Posterior cingulate gyrus (tissue), 11 donors: ENCODE results near the gene CGB2.
"Not testable (repeated sequence)": the region's sequence is repeated elsewhere in the genome, so short reads cannot be mapped to it uniquely, and the experiment has no call there.

Experiments
- DNase-seq, 10 donors: peaks; one replicate each; pipeline versions ENCODE4 v3.0.0 to v3.0.0-alpha.2; 2020 to 2021; ENCODE audit warnings: mixed read lengths in 3 of 10
- intact Hi-C: fragments of 100-400 bp; cut with DNase I; formaldehyde crosslinking; loops from one replicate; pipeline ENCODE4 v1.15.1; 2023

The CGB2 gene

DNA sequence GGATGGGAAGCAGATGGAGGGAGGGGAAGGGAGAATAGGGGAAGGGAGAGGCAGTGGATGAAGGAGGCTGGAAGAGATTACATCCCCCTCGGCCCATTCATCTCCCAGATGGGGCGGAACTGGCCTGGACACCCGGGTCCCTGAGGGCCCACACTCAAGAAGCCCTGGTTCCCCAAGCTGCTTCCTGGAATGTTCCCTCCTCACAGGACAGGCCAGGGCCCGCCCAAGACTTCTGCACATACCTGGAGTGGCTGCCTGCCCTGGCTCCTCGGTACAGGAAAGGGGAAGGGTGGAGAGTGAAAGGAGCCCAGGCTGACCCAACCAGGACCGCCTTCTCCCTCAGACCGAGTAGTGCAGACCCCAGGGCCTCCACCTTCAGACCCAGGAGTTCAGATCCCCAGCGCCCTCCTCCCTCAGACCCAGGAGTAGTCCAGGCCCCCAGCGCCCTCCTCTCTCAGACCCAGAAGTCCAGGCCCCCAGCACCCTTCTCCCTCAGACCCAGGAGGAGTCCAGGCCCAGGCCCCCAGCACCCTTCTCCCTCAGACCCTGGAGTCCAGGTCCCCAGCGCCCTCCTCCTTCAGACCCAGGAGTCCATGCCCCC lies 32.4 kb downstream of the CGB2 start:
- intact Hi-C loops, result no loop called here

DNA sequence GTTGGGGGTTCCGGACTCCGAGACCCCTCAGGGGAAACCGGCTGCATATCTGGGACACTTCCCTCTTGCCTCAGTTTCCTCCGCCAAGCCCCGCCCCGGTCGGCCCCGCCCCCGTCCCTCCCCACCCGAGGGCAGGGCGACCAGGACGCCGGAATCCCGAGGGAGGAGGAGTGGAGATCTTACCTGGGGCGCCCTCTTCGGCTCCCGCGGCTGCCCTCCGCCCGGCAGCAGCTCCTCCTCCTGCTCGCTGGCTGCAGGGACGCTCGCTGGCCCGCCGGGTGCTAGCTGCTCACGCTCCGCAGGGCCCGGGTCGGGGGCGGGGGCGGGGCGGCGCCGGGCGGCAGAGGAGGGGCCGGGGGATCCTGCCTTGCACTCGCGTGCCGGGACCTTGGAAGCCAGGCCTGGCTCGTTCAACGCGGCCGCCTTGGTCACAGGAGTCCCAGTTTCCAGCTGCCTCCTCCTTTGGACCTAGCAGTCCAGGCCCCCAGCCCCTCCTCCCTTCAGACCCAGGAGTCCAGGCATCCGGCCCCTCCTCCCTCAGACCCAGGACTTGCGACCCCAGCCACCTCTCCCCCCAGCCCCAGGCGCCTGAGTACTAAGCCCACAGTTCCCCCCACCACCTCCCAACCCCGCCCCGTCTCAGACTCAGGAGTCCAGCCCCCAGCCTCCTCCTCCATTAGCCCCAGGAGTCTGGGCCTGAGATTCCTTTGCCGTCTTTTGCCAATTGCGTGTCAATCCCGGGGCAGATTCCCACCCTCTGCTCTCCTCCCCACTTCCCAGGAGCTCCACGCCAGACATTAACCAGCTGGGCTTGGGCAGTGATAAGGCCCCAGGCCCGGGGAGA lies 33.3 kb downstream of the CGB2 start, which contains the start of gene NTF4:
NTF4 (minus strand) TSS at position 51 of the 844 bp plus-strand sequence. CDS start 2,821 bp downstream, outside the sequence.
- intact Hi-C loops, result no loop called here
- peak in 1 of 10 donors; percentile 59 for DNase-seq

More for the DNA sequence above, 32.4 kb downstream of the CGB2 start:
- peak in 1 of 10 donors; percentile 72 for DNase-seq

DNA sequence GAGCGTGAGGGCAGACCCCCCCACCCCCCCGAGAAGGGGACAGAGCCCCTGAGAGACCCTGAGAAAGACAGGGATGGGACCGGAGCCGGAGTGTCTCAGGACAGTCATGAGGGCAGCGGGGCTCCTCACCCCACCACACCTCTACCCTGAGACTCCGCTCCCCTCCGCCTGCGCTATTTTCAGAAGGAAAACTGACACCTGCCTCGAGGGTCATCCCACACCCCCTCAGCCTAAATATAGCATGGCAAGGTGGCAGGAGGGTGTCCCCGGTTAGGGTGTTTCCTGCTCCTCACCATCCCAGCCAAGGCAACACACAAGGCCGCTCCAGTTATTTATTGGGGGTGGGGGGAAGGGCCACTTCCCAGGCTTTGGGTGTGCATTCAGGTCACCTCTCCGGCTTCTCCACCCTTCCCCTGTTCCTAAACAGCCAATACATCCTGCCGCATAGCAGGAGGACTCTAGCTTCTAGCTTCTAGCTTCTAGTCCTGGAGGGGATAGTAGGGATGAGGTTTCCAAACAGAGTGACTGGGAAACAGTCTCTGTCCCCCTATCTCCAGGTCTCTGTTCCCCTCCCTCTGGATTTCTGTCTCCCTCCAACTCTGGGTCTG lies 34.3 kb downstream of the CGB2 start:
- intact Hi-C loops, result no loop called here
- peak in 1 of 10 donors; percentile 26 for DNase-seq

DNA sequence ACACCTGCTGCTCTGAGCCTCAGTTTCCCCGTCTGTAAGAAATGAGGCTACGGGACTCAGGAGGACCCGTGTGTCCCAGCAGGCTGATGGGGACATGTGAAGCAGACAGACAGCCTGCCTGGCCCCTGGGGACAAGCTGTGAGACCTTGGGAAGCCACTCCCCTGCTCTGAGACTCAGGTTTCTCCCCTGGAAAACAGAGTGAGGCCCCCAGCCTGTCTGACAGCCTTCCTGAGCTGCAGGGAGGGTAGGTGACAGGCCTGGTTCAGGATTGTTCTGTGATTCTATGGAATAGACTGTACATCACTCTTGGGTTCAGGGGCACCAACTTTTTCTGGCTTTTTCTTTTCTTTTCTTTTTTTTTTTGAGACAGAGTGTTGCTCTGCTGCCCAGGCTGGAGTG lies 35.9 kb downstream of the CGB2 start:
- DNase-seq, result peak in 1 of 10 donors; percentile 2
- intact Hi-C loops, result no loop called here

DNA sequence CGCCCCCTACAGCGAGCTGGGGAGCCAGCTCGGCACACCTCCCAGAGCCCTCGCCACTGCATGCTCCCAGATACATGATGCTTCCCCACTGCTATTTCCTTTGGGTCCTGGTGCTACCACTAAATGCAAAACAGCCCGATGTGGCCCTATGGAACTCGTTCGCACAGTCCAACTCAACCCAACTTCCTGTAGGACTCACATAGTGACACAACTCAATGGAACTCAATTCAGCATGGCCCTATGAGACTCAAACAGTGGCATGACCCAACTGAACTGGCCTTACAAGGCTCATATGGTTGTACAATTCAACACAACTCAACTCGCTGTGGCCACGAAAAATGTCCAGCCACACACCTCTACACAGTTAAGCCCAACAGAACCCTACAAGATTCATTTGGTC lies 37.3 kb downstream of the CGB2 start:
- peak in 1 of 10 donors; percentile 31 for DNase-seq
- intact Hi-C loops, result no loop called here

DNA sequence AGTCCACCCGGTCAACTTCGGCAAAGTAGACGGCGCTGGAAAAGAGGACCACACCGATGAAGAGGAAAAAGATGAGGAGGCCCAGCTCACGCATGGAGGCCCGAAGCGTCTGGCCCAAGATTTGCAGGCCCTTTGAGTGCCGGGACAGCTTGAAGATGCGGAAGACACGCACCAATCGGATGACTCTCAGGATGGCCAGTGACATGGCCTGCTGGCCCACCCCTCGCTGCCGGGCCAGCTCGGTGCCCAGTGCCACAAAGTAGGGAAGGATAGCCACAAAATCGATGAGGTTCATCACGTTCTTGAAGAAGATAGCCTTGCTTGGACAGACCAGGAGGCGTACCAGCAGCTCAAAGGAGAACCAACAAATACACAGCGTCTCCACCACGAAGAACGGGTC lies 38.7 kb downstream of the CGB2 start:
- intact Hi-C loops, result no loop called here
- DNase-seq, result no peak

DNA sequence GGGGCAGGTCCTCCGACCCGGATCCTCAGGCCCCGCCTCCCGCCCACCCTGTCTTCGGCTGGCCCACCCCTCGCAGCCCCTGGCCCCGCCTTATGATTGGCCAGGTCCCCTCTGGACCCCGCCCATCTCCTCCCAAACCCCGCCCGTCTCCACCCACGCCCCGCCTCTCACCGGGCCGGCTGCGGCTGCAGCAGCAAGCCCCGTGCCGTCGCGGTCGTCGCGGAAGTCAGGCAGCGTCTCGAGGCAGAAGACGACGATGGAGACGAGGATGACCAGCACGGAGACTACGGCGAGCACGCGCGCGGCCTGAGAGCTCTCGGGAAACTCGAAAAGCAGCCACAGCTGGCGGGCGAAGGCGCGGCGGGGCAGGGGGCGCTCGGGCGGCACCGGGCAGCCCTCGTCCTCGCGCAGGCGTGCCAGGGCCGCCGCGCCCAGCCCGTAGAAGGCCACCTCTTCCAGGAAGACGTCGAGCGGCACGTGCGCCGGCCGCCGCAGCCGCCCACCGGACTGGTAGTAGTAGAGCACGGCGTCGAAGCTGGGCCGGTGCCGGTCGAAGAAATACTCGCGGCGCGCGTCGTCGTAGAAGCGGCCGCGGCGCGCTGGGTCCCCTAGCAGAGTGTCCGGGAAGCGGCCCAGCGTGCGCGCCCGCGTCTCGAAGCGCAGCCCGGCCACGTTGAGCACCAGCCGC lies 40.3 kb downstream of the CGB2 start:
- DNase-seq, result no peak
- intact Hi-C loops, result no loop called here

DNA sequence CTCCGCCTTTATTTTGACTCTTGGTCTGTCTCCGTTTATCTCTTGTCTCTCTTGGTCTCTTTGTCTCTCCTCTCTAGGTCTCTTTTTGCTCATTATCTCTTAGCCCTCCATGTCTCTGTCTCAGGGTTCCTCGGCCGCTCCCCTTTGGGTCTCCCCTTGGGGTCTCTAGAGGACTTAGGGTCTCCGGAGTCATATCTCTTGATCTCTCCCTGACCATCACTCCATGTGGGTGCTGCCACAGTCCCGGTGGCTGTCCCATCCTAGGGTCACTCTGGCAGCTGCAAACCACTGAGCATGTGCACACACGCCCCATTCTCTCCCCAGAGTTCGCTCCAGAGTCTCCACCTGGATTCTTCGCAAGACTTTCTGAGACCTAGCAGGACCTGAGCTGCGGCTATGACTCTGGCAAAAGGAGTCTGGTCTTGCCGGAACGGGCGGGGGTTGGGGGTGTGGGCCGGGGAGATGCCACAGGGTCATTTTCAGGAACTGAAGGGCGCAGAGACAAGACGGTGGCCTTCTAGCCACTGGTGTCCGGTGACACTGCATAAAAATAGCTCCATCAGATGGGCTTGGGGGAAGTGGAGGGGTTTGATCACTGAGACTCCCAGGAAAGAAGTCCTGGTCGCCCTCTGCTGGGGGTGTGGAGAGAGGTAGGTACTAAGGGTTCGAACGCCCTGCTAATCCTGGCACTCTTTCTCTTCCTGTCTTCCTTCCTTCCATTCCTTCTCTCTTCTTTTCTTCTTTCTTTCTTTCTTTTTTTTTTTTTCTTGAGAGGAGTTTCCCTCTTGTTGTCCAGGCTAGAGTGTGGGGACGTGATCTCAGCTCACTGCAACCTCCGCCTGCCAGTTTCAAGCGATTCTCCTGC lies 42.1 kb downstream of the CGB2 start:
- peak in 1 of 10 donors; percentile 4 for DNase-seq
- intact Hi-C loops, result no loop called here

DNA sequence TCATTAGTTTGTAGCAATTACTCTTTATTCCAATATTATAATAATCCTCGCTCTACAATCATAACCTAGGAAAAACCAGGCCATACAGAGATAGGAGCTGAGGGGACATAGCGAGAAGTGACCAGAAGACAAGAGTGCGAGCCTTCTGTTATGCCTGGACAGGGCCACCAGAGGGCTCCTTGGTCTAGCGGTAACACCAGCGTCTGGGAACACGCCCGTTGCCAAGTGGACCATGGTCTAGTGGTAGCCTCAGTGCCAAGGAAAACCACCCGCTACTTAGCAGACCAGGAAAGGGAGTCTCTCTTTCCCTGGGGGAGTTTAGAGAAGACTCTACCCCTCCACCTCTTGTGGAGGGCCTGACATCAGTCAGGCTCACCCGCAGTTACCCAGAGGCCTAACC lies 43.2 kb downstream of the CGB2 start:
- intact Hi-C loops, result not testable (repeated sequence)
- peak in 9 of 10 donors; percentile 24 to 93 (median 54) for DNase-seq

DNA sequence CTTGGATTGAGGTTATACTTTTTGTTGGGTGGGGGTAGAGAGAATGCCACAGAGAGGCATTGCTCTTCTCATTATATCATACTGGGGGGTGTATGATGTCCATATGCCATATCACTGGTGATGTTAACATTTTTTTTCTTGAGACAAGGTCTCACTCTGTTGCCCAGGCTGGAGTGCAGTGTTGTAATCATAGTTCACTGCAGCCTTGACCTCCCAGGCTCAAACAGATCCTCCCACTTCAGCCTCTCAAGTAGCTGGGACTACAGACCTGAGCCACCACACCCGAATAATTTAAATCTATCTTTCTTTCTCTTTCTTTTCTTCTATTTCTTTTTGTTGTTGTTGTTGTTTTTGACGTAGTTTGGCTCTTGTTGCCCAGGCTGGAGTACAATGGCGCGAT lies 48.7 kb downstream of the CGB2 start:
- no peak for DNase-seq
- intact Hi-C loops, result no loop called here

DNA sequence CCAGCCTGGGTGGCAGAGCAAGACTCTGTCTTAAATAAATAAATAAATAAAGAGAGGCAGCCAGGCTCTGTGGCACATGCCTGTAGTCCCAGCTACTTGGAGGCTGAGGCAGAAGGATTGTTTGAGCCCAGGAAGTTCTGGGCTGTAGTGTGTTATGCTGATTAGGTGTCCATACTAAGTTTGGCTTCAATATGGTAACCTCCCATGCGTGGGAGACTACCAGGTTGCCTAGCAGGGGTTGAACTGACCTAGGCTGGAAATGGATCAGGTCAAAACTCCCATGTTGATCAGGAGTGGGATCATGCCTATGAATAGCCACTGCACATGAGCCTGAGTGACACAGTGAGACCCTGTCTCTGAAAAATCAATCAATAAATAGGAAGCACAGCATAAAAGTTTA lies 49.6 kb downstream of the CGB2 start:
- intact Hi-C loops, result no loop called here
- DNase-seq, result no peak
